B cell (primary cell): ENCODE data around the gene KDM5B. TPM values are rescaled to one million over a fixed set of nuclear protein-coding genes. Genes with fewer than 3 reads are reported as not detected.

Source experiments
- ATAC-seq: fragments of 200-7000 bp; cut with Tn5 transposase; one replicate; pipeline ENCODE4 v1.10.0; 2021; ENCODE audit warnings: low read depth, mild to moderate bottlenecking, moderate number of reproducible peaks, moderate library complexity
- CTCF ChIA-PET: fragments of 350-600 bp; sonication (Branson Sonifier 250); formaldehyde crosslinking; loops from one replicate; lab custom pipeline; 2021; ENCODE audit warnings: antibody characterized with exemption, inconsistent platforms; lab: Charles Lee
- POLR2A ChIA-PET: fragments of 350-600 bp; sonication (Branson Sonifier 250); formaldehyde crosslinking; loops from one replicate; lab custom pipeline; 2021; ENCODE audit warnings: antibody characterized with exemption; lab: Charles Lee
- DNase-seq: peaks from one replicate; pipeline ENCODE4 v3.0.0; 2013
- H2AFZ ChIP-seq: 2 replicates; pipeline ENCODE4 v1.6.1; 2012; ENCODE audit warnings: mild to moderate bottlenecking, low read depth, low read length; ENCODE audit not compliant: insufficient read depth, poor library complexity, severe bottlenecking
- H3K27ac ChIP-seq, 2 donors: 1 replicate in 1 of 2; 2 replicates in 1 of 2; pipeline ENCODE4 v1.5.1; 2012 to 2013; ENCODE audit warnings: low read length in 2 of 2, mild to moderate bottlenecking in 2 of 2, moderate library complexity in 1 of 2
- H3K27me3 ChIP-seq, 4 experiments: fragments of 200-600 bp in 1 of 4; sonication (generic) in 1 of 4; replicated peaks in 1 of 4; 1 replicate in 2 of 4; 2 replicates in 2 of 4; pipeline versions ENCODE4 v1.6.1 to v1.7.0; 2013 to 2016; ENCODE audit warnings: low read length in 3 of 4, mild to moderate bottlenecking in 2 of 4, mixed read lengths in 1 of 4, moderate library complexity in 1 of 4; ENCODE audit not compliant: insufficient read depth in 4 of 4, control insufficient read depth in 3 of 4; ENCODE audit errors: control extremely low read depth in 1 of 4
- H3K36me3 ChIP-seq, 2 experiments: replicated peaks in 1 of 2; 1 replicate in 1 of 2; 2 replicates in 1 of 2; pipeline versions ENCODE4 v1.6.1 to v1.7.1; 2013; ENCODE audit warnings: low read length in 1 of 2; ENCODE audit not compliant: insufficient read depth in 2 of 2, control insufficient read depth in 1 of 2; ENCODE audit errors: control extremely low read depth in 1 of 2, extremely low read depth in 1 of 2
- H3K4me1 ChIP-seq, 2 donors: fragments of 200-600 bp in 1 of 2; sonication (generic) in 1 of 2; 1 replicate in 1 of 2; 2 replicates in 1 of 2; pipeline versions ENCODE4 v1.5.1 to v1.6.1; 2013 to 2017; ENCODE audit warnings: low read length in 2 of 2; ENCODE audit not compliant: control insufficient read depth in 2 of 2, insufficient read depth in 2 of 2
- H3K4me2 ChIP-seq: replicated peaks from 2 replicates; pipeline ENCODE3; 2012; ENCODE audit warnings: mild to moderate bottlenecking, low read depth, low read length; ENCODE audit not compliant: poor library complexity, severe bottlenecking
- H3K4me3 ChIP-seq, 5 experiments: fragments of 200-600 bp in 1 of 5; sonication (generic) in 1 of 5; 1 replicate in 3 of 5; 2 replicates in 2 of 5; pipeline versions ENCODE4 v1.5.1 to v1.7.0; 2011 to 2016; ENCODE audit warnings: low read length in 4 of 5, mild to moderate bottlenecking in 4 of 5, low read depth in 2 of 5, control low read depth in 1 of 5, moderate library complexity in 1 of 5; ENCODE audit not compliant: insufficient read depth in 1 of 5; ENCODE audit errors: control extremely low read depth in 1 of 5, extremely low read depth in 1 of 5
- H3K79me2 ChIP-seq: fragments of 200-600 bp; sonication (generic); one replicate; pipeline ENCODE4 v1.6.0; 2016; ENCODE audit warnings: low read length; ENCODE audit not compliant: control insufficient read depth, insufficient read depth
- H3K9ac ChIP-seq: fragments of 200-600 bp; sonication (generic); 2 replicates; pipeline ENCODE4 v1.6.1; 2017; ENCODE audit warnings: mild to moderate bottlenecking, low read length, moderate library complexity
- H3K9me3 ChIP-seq, 3 donors: one replicate each; pipeline versions ENCODE4 v1.6.1 to v1.7.1; 2013; ENCODE audit warnings: low read length in 2 of 3; ENCODE audit not compliant: control insufficient read depth in 2 of 3, insufficient read depth in 1 of 3; ENCODE audit errors: control extremely low read depth in 1 of 3
- H4K20me1 ChIP-seq: 2 replicates; pipeline ENCODE4 v1.6.0; 2012; ENCODE audit warnings: mild to moderate bottlenecking, low read length; ENCODE audit not compliant: insufficient read depth, control insufficient read depth, poor library complexity, severe bottlenecking
- H3K27ac Mint-ChIP-seq: one replicate; pipeline ENCODE4 v1.8.0; 2021; ENCODE audit warnings: mixed read lengths
- H3K27me3 Mint-ChIP-seq: one replicate; pipeline ENCODE4 v1.8.0; 2021; ENCODE audit warnings: mixed read lengths
- H3K4me1 Mint-ChIP-seq: one replicate; pipeline ENCODE4 v1.8.0; 2021; ENCODE audit warnings: mixed read lengths
- H3K4me3 Mint-ChIP-seq: one replicate; pipeline ENCODE4 v1.8.0; 2021; ENCODE audit warnings: mixed read lengths
- H3K9me3 Mint-ChIP-seq: one replicate; pipeline ENCODE4 v1.8.0; 2022; ENCODE audit warnings: mixed read lengths; ENCODE audit not compliant: insufficient read depth
- EZH2 ChIP-seq: IDR thresholded peaks from 2 replicates; pipeline ENCODE4 v1.6.1; 2012; ENCODE audit warnings: borderline replicate concordance, low read depth, mild to moderate bottlenecking, moderate library complexity, low read length; ENCODE audit not compliant: insufficient read depth, poor library complexity, severe bottlenecking
- WGBS: methylation state at CpG from one replicate; pipeline ENCODE4 v1.1.5; 2013; ENCODE audit warnings: missing lambda C conversion rate; ENCODE audit not compliant: insufficient coverage; 5-methylcytosine and 5-hydroxymethylcytosine counted together
- intact Hi-C: fragments of 100-400 bp; cut with micrococcal nuclease; formaldehyde crosslinking; loops from one replicate; pipeline ENCODE4 v1.10.0; 2022
- polyA plus RNA-seq: library from polyadenylated mRNA; depleted of rRNA; stranded (reverse); fragments of >200 nt; gene quantifications from 2 replicates; pipeline ENCODE4 v1.2.3, GENCODE V29; 2012
- total RNA-seq, 2 donors: library from RNA; stranded (reverse); fragments of 120-200 nt in 1 of 2; gene quantifications; 1 replicate in 1 of 2; 2 replicates in 1 of 2; pipeline versions ENCODE4 v1.2.3 to v1.2.4, GENCODE V29; 2013 to 2022
- TF ChIP-seq, protein P1 (sequence below): fragments of 200-600 bp; IDR thresholded peaks from one replicate; pipeline ENCODE4 v1.8.0; 2022; ENCODE audit warnings: antibody characterized with exemption, mild to moderate bottlenecking

The KDM5B gene
- total and polyA plus RNA-seq, 2 donors (not counting 1 experiment from before 2014, with no cell fraction given), result 11.2 to 62.7 TPM

- Histone ChIP-seq H3K4me3 (no peak overlapping the region), H3K9me3 (no peaks in the 10 kb centered on the region), H3K27me3 (peaks cover 0 to 8% (median 0%) of the 10 kb centered on the region in 4 experiments), H3K4me1 (no peaks in the 10 kb centered on the region), H2AFZ (no peak overlapping the region), H3K27ac (no peak overlapping the region), H3K79me2 (no peaks in the 10 kb centered on the region), H4K20me1 (no peaks in the 10 kb centered on the region), H3K36me3 (no peaks in the 10 kb centered on the region), H3K4me2 (no peak overlapping the region), H3K9ac (no peak overlapping the region)
- H3K4me3 Mint-ChIP-seq, result no peak overlapping the region
- DNase-seq (no peak), ATAC-seq (no peak)
- peaks cover 12% of the 10 kb centered on the region for H3K27me3 Mint-ChIP-seq
- 82% methylated on average over 7 of the region's 7 CpGs for WGBS
- TF ChIP-seq, protein P1, sequence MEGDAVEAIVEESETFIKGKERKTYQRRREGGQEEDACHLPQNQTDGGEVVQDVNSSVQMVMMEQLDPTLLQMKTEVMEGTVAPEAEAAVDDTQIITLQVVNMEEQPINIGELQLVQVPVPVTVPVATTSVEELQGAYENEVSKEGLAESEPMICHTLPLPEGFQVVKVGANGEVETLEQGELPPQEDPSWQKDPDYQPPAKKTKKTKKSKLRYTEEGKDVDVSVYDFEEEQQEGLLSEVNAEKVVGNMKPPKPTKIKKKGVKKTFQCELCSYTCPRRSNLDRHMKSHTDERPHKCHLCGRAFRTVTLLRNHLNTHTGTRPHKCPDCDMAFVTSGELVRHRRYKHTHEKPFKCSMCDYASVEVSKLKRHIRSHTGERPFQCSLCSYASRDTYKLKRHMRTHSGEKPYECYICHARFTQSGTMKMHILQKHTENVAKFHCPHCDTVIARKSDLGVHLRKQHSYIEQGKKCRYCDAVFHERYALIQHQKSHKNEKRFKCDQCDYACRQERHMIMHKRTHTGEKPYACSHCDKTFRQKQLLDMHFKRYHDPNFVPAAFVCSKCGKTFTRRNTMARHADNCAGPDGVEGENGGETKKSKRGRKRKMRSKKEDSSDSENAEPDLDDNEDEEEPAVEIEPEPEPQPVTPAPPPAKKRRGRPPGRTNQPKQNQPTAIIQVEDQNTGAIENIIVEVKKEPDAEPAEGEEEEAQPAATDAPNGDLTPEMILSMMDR, result no peak
- no peak for TF ChIP-seq EZH2
- intact Hi-C loops, result no loop called here
- H3K4me1 Mint-ChIP-seq, result peaks cover 2% of the 10 kb centered on the region
- H3K27ac Mint-ChIP-seq, result no peak overlapping the region
- no peaks in the 10 kb centered on the region for H3K9me3 Mint-ChIP-seq
- POLR2A ChIA-PET, result no interaction called here
- CTCF ChIA-PET, result no interaction called here
Measured at GRCh38 chr1:202825748-202826147, 17.5 kb upstream of the KDM5B start.

DNA sequence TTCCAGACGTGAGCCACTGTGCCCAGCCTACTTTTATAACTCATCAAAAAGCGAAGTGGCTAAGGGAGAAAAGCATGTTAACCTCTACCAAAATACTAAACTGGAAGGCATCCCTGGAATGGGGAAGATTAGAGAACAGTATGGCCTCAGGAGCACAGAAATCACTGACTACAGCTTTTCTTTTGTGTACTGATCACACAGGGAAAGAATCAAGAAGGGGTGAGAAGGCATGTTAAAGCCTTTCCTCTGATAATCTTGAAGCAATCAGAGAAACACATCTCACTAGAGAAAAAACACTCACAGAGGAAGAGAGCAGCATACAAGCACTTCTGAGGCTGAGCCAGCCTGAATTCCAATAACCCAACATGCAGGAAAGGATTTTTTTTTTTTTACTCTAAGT lies 13.2 kb upstream of the KDM5B start:
- Mint-ChIP-seq H3K4me3 (no peak overlapping the region), H3K27me3 (peaks cover 23% of the 10 kb centered on the region), H3K4me1 (no peaks in the 10 kb centered on the region), H3K27ac (no peak overlapping the region), H3K9me3 (no peaks in the 10 kb centered on the region)
- Histone ChIP-seq H3K36me3 (no peaks in the 10 kb centered on the region), H3K27me3 (peaks cover 0 to 8% (median 2%) of the 10 kb centered on the region in 4 experiments), H3K27ac (no peak overlapping the region), H2AFZ (no peak overlapping the region), H3K4me1 (no peaks in the 10 kb centered on the region), H3K9me3 (no peaks in the 10 kb centered on the region), H3K79me2 (no peaks in the 10 kb centered on the region), H3K4me3 (no peak overlapping the region), H4K20me1 (no peaks in the 10 kb centered on the region), H3K9ac (no peak overlapping the region), H3K4me2 (no peak overlapping the region)
- no peak for ATAC-seq
- TF ChIP-seq, protein P1, result no peak
- TF ChIP-seq EZH2, result no peak
- DNase-seq, result no peak
- intact Hi-C loops, result no loop called here
- CTCF ChIA-PET, result no interaction called here
- WGBS, result no CpG with 5 or more reads among the region's 2 CpGs
- POLR2A ChIA-PET, result no interaction called here
